Measurements from ENCODE around the gene FARS2.

Gene FARS2

DNA sequence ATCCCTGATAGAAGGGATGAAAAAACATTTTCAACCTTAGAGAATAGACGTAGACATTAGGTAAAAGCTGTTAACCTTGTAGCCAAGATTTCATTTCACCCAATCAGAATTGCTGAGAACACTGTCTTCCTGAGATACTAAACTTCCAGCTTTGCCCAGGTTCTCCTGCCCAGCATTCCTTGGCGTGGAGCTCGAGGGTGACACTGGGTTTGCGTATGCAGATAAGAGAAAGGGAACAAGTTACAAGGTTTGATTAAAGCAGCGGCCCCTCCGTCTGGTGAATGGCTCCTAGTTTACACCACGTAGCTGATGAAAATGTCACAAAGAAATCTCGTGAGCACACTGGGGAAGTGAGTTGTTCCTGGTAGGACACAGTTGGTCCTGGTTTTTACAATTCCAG, 247.8 kb downstream of the FARS2 start:
- no peak for DNase-seq (ENCODE audit: low spot score)

DNA sequence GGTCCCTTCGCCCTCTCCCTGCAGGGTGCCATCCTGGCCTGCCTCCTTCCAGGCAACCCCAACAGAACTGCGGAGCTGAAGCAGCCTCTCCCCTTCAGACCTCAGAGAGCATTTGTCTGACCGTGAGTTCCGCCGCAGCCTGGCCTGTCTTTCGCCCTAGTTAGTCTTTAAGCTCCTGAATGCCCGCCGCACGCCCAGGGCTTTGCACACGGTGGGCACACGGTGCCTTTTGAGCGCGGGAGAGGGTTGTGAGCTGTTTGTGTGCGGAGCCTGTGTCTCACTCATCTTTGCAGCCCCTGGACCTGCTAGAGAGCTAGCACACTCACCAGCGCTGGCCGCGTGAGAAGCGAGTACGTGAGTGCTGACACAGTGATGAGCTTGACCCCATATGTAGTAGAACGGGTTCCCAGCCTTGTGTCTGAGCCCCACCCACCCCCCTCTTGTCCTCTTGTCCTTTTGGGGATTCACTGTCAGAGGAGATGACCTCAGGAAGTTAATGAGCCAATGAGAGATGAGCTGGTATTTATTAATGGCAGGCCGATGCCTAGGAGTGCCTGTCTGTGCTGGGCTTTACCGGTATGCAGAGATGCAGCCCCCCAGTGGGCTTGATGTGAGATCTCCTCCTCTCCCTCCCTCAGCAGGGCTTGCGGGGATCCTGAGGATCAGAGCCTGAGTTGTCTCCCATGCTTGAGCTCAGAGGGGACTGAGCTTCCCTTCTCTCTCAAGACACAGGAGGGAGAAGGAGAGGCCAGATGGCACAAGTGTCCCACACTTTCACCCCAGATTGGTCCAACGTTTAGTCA, 249.2 kb downstream of the FARS2 start:
- no peak for DNase-seq (ENCODE audit: low spot score)

DNA sequence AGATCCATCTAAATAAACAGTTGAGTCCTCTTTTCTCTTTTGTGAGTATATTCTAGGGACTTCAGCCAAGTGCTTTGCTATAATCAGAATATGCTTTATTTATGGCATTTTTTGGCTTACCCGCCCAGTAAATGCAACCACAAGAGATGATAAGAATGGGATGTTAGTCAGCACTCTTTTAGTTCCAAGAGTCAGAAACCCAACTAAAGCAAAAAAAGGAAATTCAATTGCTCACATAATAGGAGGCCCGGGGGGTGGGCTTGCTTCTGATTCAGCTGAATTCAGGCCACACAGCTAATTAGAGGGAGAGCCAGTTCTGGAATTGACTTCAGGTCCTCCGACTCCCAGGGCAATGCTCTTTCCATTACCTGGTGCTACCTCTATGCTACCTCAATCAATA, 250.6 kb downstream of the FARS2 start:
- no peak for DNase-seq (ENCODE audit: low spot score)

DNA sequence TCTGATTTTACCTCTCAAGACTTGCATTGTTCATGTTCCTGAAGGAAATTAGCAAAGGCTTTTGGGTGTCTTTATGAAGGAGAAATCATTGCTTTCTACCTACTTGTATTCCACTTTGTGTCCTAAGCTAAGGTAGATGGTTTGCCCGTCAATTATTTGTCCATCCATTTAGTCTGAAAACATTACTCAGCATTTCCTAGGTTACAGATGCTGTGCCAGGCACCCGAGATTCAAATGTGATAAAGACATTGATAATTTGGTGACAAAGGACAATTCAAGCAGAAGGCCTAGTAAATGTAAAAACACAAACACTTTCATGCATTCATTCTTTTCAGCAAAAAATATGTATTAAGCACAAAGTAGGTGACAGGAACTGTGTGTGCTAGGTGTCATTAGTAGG, 251.1 kb downstream of the FARS2 start:
- DNase-seq (ENCODE audit: low spot score), result no peak

GRCh38 chr6:5513408-5513807, 252.1 kb downstream of the FARS2 start:
- DNase-seq (ENCODE audit: low spot score), result no peak

DNA sequence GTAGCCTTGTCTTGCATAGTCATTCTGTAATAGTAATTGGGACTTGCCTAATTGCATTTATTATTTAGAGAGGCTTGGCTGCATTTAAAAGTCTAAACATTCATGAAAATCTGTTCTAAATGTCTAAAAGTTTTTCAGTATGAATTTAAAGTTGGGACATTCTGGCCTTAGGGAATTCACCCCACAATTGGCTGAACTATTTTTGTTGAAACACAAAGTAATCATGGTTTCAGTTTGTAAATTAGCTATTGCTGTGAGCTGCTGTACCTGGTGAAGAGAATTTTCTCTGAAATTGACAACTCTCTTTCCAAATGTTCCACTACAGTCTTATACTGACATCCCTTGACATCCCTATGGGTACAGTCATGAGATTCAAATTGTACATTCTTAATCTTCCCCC, 253.0 kb downstream of the FARS2 start:
- DNase-seq (ENCODE audit: low spot score), result no peak

- no peak for DNase-seq (ENCODE audit: low spot score)
Observed at GRCh38 chr6:5515200-5515599, 253.9 kb downstream of the FARS2 start.

DNA sequence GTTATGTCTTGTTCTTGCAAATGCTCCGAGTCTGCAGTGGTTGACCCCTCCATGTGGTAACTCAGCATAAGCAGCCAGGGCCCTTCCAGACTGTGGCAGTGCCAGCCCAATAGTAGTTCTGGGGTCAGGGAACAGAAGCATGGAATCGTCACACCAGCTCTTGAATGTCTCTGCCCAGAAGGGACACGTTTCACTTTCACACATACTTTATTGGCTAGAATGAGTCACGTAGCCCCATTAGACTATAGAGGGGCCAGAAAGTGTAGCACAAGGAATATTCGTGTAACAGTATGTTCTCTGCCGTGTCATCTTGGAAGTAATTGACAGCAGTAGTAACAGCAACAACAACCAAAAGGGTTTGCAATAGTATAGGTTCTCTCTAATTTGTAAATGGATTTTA, 254.7 kb downstream of the FARS2 start:
- DNase-seq (ENCODE audit: low spot score), result no peak

DNA sequence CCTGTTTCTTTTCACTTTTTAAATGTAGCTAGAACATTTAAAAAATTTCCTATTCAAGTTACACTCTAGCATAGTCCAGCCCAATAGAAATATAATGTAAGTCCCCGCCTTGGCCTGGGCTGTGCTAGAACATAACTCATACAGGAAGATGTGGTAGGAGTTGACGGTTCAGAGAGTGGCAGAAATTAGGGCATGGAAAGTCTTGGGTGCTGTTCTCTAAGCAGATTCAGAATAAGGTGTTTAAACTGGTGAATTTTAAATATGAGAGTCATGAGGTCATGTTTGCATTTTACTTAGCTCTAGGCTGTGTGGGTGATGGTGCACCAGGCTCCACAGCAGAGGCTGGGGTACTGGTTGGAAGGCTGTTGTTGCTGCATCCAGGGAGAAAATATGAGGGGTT, 256.5 kb downstream of the FARS2 start:
- no peak for DNase-seq (ENCODE audit: low spot score)

DNA sequence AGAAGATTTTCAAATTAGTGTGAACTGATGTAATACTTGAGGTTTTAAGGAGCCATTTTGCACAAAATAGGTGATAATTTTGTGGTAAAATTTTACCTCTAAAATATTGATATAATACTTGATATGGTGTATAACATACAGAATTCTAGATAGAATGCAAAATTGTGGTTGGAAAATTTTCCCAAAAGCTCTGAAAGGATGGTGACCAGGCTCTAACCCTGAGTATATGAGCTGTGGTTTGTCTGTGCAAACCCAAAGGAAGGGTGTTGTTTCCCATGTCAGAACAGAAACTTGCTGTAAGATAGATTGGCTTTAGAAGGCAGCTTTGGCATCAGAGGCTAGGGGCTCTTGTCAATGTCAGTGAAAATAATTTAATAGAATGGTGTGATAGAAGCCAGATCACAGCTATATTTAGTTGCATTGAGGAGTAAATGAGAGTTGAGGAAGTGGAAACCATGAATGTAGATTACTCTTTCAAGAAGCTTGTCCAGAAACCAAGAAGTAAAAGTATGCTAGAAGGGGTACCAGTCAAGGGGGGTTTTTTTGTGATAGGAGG, 257.7 kb downstream of the FARS2 start:
- no peak for DNase-seq (ENCODE audit: low spot score)

DNA sequence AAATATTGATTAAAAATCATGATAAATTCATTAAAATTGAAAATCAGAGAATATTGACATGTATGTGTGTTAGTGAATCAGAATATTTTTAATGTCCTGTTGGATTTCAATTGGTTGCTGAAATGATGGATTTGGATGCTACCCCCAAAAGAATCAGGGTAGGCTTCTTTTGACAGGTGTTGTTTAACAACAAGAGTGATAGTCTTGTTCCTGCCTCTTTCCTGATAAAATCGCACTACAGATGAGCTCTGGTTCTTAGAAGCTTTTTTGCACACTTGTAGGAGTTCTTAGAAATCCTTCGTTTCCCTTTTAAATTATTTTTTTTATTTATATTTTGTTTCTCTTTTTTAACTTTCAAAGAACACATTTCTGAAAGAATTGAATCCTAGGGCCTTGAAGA, 259.5 kb downstream of the FARS2 start:
- DNase-seq (ENCODE audit: low spot score), result no peak

- no peak for DNase-seq (ENCODE audit: low spot score)
Observed at GRCh38 chr6:5521322-5521721, 260.0 kb downstream of the FARS2 start.

DNA sequence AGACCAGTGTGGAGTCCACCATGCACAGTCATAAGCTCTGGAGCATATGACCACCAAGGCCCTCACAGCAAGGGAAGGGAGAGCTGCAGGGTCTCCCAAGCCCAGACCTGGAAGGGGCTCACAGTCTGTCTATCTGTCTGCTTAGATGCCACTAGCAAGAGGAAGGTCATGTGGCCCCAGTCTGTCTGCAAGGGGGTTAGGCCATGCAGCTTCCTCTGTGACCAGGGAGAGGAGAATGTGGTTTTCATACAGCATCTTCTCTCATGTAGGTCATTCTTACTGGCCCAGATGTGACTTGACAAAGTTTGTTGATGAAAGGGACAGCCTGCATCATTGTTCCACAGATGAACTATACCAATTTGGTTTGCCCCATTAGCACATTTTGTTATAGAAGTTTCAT, 260.8 kb downstream of the FARS2 start:
- DNase-seq (ENCODE audit: low spot score), result no peak

GRCh38 chr6:5524110-5524509, 262.8 kb downstream of the FARS2 start:
- no peak for DNase-seq (ENCODE audit: low spot score)

DNA sequence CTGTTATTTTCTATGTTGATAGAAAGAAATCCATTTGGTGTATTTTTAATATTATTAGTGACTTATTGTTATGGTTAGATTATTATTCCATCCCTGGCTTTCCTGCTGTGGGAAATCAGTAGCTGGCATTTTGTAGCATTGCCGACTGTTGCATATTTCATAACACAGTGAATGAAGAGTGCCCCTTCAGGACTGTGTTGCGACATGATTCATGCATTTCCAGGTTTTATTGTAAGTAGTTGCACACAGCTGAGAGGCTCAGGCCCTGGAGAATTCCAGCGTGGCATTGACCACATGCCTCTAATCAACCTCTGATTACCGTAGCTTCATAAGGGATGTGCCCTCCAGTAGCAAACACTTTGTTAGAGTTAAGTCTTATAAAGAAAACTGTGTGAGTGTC, 263.9 kb downstream of the FARS2 start:
- DNase-seq (ENCODE audit: low spot score), result no peak

- peak; percentile 8 for DNase-seq (ENCODE audit: low spot score)
Observed at GRCh38 chr6:5529015-5529414, 267.7 kb downstream of the FARS2 start.

- DNase-seq (ENCODE audit: low spot score), result no peak
Observed at GRCh38 chr6:5529733-5530132, 268.4 kb downstream of the FARS2 start.

DNA sequence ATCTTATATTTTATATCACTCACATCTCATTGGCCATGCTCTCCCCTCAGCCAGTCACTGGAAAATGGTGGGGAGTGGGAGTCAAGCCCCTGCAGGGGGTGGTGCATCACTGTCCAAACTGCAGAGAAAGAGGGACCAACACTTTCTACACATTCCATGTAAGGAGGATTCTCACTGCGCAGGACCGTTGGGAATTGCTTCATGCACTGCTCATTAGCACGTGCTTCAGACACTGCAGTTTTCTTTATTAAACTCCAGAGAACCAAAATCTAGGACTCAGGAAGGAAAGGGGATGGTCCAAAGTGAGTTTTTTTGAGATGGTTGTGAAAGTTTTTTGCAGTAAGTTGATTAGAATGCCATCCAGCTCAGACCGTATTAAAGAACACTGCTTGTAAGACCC, 269.8 kb downstream of the FARS2 start:
- DNase-seq (ENCODE audit: low spot score), result no peak

GRCh38 chr6:5531853-5532375, 270.6 kb downstream of the FARS2 start:
- no peak for DNase-seq (ENCODE audit: low spot score)

DNA sequence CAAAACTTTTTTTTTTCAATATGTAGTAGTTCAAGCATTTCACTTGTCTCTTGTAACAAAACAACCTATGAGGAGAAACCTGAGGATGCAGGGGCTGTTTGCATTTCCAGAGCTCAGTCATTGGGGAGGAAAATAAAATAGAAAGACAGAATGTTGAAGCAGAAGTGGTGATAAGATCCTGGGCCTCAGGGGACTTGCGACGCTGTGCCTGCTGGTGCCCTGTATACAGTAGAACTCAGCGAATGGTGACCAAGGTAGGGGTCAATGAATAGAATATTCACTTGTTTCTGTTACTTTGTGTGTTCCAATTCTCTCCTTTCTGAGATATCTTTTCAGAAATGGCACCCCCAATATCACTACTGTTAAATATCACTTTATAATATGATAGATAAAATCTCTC, 271.6 kb downstream of the FARS2 start:
- no peak for DNase-seq (ENCODE audit: low spot score)

GRCh38 chr6:5534643-5535042, 273.3 kb downstream of the FARS2 start:
- no peak for DNase-seq (ENCODE audit: low spot score)

DNA sequence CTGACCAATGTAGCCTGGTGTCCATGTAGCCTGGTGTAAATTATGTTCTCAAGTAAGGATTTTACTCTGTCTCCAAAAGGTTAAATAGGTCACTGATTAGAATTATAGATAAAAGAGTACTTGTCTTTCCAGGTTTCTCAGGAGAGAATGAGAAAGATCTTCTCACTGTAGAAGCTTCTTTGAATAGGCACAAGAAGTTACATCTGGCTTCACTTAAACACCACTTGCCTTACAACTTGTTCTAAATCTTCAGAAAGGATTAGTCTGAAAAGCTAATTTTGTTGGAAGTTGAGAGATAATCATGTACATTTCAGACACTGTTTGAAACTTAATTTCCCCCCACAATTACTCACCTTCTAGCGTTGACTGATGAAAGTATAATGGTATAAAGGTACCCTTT, 275.3 kb downstream of the FARS2 start:
- no peak for DNase-seq (ENCODE audit: low spot score)

- DNase-seq (ENCODE audit: low spot score), result no peak
Observed at GRCh38 chr6:5537132-5537531, 275.8 kb downstream of the FARS2 start.

DNA sequence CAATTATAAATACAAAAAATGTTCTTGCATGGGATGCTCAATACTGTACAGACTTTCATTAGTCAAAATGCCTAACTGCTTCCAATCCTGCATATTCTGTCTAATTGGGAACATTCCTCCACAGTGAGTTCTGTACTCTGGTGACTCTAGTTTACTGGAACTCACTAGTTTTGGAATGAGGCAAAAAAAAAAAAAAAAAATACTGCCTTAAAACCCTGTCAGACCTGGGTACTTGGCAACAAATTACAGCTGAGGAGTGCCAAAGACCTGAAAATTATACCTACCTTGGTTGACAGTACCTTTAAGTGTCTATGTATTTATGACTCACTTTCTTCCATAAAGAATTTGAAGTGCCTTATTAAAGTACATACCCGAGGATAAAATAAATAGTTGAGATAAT, 276.7 kb downstream of the FARS2 start:
- no peak for DNase-seq (ENCODE audit: low spot score)
